HG03565 (cell line): ENCODE data around the gene ARHGAP44.

Source experiments
- ATAC-seq: cut with Tn5 transposase; IDR thresholded peaks from one replicate; pipeline ENCODE4 v1.9.1; 2021; ENCODE audit warnings: mild to moderate bottlenecking, moderate library complexity; ENCODE audit not compliant: unreplicated experiment

Gene ARHGAP44

GRCh38 chr17:13016881-13017654 is 227.8 kb downstream of the ARHGAP44 start:
- ATAC-seq = no peak

GRCh38 chr17:13017655-13018459 is 228.6 kb downstream of the ARHGAP44 start, which contains the start of gene ELAC2:
ELAC2 (minus strand) TSS chr17:13018027; CDS start chr17:13017947, 80 bp downstream.
- ATAC-seq = peak; percentile 97

DNA sequence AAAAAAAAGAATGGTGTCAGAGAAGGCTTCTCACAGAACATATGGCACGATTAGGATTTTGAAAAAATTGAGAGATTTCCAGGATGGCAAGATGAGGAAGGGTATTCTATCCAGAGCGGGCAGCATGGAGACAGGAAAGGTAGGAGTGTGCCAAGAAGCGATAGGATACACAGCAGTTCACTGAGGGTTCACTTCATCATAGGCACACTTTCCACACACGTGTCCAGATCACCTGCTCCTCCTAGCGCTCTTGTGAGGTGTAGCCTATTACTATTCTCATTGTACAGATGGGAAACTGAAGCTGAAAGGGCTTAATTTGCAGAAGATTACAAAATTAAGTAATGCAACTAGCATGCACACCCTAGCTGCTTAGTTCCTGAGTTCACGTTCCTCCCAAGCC is 234.7 kb downstream of the ARHGAP44 start:
- ATAC-seq = no peak

- ATAC-seq = peak; percentile 90
These were observed 235.4 kb downstream of the ARHGAP44 start for GRCh38 chr17:13024526-13025257.

- no peak for ATAC-seq
These were observed 235.9 kb downstream of the ARHGAP44 start for GRCh38 chr17:13025258-13025627.

DNA sequence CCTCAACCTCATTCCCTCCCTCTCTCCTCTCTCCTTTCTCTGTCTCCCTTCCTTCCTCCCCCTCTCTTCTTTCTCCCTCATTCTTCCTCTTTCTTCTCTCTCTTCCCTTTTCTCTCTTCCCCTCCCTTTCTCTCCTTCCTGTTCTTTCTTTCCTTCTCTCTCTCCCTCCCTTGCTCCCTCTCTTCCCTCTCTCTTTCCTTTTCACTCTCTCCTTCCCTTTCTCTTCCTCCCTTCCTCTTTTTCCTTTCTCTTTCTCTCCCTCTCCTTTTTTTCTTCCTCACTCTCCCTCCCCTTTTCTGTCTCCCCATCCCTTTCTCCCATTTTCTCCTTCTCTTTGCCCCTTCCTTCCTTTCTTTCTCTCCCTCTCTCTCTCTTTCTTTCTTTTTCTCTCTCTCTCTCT is 236.4 kb downstream of the ARHGAP44 start:
- no peak for ATAC-seq

- ATAC-seq = no peak
These were observed 237.9 kb downstream of the ARHGAP44 start for GRCh38 chr17:13027246-13027645.

- no peak for ATAC-seq
These were observed 240.0 kb downstream of the ARHGAP44 start for GRCh38 chr17:13029340-13029739.

DNA sequence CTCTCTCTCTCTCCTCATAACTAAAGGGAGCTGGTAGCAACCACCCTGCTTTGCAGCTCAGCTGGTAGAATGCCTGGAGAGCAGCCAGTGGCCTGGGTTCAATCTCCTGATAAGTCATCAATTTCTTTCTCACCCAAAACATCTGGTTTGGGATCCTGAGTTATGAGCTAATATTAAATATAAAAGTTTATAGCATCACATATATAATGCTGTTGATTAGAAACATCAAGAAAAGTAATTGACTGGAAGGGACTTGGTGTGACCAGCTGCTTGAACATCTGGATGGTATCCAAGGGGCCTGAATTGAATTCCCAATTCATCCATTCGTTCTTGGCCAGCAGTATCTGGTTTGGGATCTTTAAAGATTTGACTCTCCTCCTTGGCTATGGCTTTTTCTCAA is 240.8 kb downstream of the ARHGAP44 start:
- no peak for ATAC-seq

DNA sequence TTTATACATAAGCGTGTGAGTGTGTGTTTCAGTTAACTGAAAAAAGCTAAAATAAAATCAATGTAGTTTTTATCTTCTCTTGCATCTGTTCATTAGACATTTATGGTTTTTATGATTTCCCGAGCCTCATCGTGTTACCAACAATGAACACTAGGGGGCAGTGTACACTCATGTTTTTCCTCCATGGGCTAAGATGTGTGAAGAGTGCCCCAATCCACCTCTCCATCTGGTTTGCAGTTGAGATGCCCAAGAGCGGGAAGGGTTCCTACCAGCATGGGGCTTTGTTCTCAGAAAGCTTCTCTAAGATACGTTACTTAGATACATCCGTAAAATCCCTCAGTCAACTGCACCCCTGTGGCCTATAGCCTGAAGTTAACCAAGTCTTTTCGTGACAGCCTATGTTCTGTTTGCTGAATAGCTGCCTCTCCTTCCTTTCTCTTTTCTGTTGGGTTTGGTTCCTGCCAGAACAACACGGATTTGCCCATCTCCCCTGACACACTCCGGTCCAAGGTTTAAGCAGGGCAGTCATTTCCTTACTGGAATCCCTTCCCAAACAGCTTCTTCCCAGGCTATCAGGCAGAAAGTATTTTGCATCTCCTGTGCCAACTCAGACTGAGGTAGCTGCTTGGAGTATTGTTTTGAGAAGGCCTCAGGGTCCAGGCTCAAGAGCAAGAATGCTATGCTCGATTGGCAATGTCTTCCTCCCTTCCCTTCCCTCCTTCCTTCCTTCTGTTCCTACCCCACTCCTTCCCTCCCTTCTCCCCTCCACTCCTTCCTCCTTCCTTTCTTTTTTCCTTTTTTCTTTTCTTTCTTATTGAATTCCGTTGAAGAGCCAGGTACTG is 241.4 kb downstream of the ARHGAP44 start:
- no peak for ATAC-seq

DNA sequence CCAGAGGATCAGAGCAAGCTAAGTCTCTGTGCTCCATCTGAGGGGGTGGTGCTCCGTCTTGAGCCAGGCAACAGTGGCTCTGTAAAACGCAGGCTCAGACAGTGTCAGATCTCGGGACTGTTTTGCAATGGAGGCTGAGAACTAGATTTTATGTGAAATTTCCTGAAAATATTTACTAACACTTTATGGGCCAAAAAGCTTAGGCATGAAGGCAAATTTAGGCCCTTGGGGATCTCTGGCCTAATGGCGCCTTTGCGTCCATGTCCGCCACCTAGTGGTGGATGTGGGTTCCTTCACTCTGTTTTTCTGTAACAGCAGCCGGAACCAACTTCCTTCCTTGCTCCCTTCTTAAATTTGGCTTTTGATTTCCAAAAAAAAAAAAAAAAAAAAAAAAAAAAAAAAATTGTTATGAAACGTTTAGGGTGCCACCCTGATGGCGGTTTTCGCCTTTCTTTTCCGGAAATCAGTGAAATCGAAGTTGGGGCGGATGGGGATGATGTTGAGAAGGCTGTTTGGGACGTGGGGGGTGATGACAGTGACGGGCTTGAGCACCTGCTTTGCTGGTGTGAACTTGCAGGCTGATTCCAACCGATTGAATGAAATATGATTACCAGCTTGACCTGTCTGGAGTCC is 242.5 kb downstream of the ARHGAP44 start:
- ATAC-seq = no peak

DNA sequence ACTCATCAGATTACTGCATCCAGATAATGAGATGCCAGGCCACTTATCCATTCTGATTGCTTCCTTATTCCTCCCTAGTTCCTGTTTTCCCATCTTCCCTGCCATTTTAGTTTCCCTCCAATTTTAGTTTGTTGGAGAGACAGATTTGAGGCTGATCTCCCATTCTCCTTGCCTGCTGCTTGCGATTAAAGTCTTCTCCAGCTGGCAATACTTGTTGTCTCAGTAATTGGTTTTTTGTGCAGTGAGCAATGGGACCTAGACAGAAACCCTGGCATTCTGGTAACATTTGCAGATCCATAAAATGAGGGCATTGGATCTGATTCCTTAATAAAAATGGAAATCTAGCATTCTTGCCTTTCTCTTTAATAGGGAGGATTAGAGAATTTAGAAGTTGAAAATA is 246.1 kb downstream of the ARHGAP44 start:
- no peak for ATAC-seq

GRCh38 chr17:13036751-13037150 is 247.5 kb downstream of the ARHGAP44 start:
- ATAC-seq = no peak

GRCh38 chr17:13038931-13039665 is 249.8 kb downstream of the ARHGAP44 start:
- ATAC-seq = no peak
